ENCODE results near the gene METRN.

METRN gene

DNA sequence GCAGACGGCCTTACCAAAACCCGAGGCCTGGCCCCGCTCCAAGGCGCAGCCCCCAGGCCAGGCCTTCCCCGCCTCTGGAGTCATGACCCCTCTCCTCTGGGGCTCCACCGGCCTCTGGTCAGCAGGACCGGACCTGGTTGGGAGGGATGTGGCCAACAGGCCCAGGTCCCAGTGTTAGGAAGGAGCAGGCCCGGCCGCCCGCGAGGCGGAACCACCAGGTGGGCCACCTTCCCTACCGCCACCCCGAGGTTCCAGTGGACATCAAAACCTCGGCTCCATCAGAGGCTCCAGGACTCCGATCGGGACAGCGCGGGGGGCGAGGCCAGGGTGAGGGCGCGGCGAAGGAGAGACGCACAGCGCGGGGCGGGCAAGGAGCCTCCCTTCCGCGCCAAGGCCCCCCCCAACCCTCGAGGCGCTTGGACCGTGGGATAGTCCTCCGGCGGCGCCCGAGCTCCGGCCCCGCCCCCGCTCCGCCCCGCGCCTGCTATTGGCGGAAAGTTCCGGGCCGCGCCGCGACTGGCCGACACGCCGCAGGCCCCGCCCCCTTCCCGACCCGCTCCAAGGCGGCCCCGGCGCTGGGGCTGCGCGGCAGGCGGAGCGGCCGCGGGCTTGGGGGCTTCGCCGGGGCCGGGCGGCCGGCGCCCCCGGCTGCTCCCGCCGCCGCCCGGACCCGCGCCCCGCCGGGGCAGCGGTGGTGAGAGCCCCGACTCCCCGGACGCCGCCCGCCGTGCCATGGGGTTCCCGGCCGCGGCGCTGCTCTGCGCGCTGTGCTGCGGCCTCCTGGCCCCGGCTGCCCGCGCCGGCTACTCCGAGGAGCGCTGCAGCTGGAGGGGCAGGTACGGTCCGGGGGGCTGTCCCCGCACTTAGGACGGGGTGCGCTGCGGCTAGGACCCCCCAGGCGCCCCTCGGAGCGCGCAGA, at the start of gene METRN:
METRN (plus strand) TSS at position 561 of the 919 bp plus-strand sequence; CDS start at position 733, 172 bp downstream.
- DNase-seq, result peak; percentile 81

DNA sequence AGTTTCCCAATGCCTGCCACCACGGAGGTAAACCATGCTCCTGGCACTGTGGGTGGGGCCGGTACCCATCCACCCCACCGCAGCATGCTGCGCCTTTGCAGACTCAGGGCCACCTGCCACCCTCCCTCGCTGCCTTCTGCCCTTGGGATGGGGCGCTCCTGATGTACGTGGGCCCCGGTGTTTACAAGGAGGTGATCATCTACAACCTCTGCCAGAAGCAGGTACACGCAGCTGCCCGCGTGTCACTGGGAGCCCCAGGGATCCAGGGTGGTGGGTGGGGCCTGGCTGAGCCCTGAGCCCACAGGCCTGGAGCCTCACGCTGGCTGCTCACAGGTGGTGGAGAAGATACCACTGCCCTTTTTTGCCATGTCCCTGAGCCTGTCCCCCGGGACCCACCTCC, 48.3 kb upstream of the METRN start:
- DNase-seq, result no peak

DNA sequence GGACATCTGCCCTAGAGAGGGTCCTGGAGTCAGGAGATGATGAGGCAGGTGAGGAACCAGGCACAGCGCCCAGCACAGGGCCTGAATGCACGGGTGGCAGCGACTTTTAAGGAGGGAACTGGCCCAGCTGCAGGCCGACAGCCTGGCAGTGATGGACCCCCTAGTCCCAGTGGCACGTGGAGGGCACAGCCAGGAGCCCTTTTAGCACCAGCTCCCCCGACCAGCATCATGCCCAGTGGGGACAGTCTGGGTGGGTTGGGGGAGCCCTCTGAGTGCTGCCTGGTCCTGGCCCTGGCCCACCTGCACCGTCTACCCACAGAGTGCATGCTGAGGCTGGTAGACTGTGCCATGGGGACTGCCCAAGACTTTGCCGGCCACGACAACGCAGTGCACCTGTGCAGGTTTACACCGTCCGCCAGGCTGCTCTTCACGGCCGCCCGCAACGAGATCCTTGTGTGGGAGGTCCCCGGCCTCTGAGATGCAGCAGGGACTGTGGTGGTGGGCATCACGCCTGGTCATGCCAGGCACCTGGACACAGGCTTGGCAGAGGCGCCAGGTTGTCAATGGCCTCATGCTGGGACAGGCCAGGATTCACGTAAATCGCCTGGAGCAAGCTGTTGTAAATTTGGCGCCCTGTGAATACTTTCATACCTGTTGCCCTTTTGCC, 47.7 kb upstream of the METRN start:
- DNase-seq, result no peak

DNA sequence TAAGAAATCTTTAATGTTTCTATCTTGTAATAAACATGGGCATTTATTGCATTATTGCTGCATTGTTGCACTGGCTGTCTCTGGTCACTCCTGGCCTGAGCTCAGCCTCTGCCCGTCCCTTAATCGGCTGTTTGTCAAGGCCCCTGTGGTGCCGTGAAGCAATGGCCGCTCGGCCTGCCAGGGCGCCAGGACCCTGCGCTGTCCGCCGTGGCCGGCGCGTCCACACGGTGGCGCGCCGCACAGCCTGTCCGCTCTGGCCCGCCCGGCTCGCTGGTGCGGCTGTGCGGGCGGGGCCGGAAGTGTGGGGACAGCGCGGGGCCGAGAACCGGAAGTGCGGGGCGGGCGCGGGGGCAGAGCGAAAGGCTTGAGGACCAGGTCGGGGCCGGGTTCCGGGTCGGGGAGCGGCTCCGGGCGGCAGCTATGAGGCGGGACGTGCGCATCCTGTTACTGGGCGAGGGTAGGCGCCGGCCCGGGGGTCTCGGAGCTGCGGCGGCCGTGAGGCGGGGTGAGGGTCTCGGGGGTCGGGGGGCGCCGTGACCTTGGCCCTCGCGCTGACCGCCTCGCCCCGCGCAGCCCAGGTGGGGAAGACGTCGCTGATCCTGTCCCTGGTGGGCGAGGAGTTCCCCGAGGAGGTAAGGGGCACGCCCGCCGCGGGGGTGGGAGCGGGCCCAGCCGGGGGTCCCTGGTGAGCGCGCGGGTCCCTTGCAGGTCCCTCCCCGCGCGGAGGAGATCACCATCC, 47.0 kb upstream of the METRN start, which contains the start of gene RHOT2:
RHOT2 (plus strand) TSS at position 353 of the 739 bp plus-strand sequence; CDS start at position 421, 68 bp downstream.
- DNase-seq, result peak; percentile 91

DNA sequence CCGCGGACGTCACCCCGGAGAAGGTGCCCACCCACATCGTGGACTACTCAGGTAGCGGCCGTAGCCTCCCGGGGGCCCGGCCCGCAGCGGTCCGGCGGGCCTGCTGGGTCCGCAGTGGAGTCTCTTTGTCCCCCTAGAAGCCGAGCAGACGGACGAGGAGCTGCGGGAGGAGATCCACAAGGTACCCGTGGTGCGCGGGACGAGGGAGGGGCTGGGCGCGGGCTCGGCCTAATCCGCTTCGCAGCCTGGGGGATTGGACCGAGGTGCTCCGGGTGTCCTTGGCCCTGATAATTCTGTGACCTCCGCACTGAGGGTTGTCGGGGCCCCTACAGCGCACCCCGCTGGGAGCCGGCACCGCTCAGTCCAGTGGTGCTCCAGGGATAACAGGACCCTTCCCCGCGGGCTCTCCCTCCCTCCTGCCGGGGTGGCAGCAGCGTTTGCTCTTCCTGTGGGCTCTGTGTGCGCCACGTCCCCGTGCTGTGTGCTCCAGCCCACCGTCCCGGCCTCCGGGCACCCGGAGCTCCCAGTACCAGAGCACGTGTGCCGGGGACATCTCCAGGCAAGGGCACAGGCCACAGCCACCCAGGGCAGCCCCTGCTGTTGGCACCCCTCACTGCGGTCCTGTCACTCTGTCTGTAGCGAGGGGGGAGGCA, 46.3 kb upstream of the METRN start:
- DNase-seq, result no peak

DNA sequence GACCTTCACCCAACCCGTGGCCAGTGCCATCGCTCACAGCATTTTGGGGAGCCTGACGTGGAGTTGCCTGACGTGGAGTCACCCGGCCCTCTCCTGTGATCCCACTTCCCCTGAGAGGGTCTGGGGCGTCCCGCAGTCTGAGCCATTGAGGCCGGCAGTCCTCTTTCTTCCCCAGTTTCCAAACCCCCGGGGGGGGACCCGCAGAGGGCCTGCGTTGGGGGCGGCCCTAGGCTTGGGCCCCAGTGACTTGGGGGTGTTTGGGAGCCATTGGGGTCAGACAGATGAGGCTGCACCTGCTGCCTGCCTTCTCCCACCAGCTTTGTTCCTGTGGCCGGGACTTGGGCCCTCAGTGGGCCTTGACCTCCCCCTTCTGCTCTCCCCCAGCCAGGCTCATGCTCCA, 45.3 kb upstream of the METRN start:
- DNase-seq, result no peak

DNA sequence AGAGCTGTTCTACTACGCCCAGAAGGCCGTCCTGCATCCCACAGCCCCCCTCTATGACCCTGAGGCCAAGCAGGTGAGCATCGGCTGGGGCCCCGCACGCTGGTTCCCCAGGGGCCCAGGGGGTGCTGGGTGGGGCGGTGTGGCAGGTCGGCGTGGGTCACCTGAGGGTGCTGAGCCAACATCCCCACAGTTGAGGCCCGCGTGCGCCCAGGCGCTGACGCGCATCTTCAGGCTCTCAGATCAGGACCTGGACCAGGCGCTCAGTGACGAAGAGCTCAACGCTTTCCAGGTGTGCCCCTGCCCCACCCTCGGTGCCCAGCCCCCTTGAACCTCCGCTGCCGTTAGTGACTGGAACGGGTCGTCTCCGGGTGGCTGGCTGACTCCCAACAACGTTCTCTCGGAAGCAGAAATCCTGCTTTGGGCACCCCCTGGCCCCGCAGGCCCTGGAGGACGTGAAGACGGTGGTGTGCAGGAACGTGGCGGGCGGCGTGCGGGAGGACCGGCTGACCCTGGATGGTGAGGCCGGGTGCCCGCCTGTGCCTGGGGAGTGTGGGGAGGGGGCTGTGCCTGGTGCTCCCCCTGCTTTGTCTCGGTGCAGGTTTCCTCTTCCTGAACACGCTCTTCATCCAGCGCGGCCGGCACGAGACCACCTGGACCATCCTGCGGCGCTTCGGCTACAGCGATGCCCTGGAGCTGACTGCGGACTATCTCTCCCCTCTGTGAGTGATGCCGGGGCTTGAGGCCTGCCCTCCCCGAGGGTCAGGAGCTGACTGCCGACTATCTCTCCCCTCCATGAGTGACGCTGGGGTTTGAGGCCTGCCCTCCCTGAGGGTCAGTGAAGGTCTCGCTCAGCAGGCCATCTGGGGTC, 44.2 kb upstream of the METRN start:
- DNase-seq, result no peak

DNA sequence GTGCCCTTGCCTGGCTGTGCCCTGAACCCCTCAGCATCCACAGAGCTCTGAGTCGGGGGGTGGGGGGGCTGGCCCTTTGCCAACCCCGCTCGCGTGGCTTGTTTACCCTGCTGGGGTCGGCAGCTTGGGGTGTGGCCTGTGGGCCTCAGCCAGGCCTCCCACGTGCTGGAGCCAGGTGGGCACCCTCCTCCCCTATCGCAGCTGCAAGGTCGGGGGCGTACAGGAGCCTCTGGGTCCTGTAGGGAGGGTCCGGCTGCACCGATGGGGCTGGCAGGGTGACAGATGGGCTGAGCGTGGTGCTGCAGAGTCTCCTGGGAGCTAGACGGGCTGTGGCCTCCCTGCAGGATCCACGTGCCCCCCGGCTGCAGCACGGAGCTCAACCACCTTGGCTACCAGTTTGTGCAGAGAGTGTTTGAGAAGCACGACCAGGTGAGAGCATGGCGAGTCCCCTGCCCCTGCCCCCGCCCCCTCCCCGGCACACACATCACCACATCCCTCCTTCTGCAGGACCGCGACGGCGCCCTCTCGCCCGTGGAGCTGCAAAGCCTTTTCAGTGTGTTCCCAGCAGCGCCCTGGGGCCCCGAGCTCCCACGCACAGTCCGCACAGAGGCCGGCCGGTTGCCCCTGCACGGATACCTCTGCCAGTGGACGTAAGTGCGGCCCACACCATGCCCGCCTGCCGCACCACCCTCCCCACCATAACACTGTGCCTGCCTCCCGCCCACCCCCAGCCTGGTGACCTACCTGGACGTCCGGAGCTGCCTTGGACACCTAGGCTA, 43.4 kb upstream of the METRN start:
- DNase-seq, result no peak

DNA sequence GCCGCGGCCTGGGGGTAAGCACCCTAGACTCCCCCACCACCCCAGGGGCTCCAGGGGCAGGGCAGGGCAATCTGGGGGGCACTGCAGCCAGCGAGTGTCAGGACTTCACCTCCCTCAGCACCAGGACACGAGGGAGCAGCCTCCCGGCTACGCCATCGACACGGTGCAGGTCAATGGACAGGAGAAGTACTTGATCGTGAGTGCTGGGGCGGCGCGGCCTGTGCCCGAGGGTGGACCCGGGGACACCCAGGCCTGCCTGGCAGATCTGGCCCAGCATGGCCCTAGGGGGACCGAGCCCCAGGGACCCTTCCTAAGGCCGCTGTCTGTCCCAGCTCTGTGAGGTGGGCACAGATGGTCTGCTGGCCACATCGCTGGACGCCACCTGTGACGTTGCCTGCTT, 42.5 kb upstream of the METRN start:
- no peak for DNase-seq

DNA sequence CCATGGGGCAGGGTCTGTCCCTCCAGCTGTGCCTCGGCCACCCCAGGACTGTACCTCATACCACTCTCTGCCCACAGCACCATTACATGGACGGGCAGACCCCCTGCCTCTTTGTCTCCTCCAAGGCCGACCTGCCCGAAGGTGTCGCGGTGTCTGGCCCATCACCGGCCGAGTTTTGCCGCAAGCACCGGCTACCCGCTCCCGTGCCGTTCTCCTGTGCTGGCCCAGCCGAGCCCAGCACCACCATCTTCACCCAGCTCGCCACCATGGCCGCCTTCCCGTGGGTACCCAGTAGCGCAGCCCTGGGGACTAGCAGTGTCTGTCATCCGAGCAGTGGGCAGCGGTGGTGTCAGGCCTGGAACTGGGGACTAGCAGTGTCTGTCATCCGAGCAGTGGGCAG, 42.1 kb upstream of the METRN start:
- no peak for DNase-seq

DNA sequence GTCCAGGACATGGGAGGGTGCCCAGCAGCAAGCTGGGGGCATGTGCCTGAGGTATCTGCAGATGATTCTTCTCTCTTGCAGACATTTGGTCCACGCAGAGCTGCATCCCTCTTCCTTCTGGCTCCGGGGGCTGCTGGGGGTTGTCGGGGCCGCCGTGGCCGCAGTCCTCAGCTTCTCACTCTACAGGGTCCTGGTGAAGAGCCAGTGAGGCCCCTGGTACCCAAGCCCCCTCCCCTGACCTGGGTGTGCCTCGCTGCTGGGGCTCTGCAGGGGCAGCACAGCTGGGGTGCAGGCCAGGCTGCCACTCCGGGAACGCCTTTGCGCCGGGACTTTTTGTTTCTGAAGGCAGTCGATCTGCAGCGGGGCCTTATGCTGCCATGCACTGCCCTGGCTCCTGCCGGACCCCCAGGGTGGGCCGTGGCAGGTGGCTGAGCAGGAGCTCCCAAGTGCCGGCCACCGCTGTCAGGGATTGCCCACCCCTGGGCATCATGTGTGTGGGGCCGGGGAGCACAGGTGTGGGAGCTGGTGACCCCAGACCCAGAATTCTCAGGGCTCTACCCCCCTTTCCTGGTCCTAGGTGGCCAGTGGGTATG, 41.4 kb upstream of the METRN start:
- DNase-seq, result no peak

DNA sequence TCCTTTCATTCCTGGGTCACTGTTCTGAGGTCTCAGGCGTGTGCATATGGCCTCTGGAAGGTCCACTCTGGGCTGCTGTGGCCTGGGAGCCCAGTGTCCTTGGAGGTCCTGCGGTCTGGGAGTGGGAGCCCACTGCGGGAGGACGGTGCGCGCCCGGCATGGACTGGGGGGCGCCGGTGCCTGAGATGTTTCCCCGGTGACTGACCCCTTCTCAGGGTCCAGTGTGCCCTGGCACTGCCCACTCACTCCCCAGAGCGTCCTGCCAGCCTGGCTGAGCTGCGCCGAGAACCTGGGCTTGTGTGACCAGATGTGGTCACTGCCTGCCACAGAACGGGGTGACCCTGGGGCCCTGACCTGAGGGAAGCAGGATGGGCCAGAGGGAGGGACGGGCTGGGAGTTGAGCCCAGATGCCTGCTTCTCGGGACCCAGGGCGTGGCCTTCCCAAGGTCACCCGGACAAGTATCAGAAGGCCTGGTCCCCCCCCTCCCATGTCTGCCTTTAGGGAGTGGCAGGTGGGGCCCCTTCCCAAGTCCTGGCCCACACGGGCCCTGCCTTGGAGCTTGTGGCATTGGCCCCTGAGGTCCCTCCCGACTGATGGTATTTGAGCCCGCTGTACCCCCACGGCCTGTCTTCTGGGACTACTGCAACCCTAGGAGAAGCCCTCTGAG, 40.6 kb upstream of the METRN start:
- no peak for DNase-seq

DNA sequence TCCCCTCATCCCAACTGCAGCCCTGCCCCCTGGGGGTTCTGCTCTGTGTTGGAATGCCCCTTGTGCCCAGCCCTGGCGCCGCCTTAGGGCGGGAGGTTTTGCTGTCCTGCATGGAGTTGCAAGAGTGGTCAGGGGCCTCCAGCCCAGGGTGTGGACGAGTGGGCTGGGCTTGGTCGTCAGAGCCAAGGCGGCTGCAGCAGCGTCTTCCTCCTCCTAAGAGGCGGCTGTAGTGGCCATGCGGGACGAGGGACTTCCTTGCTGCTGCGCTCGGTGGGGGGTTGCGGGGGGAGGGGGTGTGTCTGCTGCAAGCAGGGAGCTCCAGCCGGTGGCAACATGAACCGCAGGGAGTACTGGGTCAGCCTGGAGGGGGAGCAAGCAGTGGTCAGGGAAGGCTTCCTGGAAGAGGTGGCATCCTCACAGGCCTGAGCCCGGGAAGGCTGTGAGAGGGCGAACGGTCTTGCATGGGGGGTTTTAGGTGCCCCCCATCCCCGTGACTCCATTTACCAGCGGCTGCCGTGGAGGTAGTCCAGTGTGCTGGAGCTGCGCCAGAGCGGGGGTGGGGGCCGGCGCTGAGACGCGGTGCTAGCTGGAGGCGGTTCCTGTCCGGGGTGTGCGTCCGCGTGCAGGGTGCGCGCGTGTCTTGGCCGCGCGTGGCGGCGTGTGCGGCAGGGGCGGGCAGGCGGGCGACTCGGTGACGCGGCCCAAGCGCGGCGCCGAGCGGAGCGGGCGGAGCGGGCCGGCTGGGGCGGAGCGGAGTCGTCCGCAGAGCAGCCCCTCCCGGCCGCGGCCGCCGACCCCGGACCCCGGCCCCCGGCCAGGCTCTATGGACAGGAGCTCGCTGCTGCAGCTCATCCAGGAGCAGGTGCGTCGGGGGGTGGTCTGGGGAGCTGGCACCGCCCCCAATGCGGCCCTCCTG, 39.7 kb upstream of the METRN start, which contains the start of gene RHBDL1:
RHBDL1 (plus strand) TSS at position 704 of the 916 bp plus-strand sequence; CDS start at position 824, 120 bp downstream.
- no peak for DNase-seq

DNA sequence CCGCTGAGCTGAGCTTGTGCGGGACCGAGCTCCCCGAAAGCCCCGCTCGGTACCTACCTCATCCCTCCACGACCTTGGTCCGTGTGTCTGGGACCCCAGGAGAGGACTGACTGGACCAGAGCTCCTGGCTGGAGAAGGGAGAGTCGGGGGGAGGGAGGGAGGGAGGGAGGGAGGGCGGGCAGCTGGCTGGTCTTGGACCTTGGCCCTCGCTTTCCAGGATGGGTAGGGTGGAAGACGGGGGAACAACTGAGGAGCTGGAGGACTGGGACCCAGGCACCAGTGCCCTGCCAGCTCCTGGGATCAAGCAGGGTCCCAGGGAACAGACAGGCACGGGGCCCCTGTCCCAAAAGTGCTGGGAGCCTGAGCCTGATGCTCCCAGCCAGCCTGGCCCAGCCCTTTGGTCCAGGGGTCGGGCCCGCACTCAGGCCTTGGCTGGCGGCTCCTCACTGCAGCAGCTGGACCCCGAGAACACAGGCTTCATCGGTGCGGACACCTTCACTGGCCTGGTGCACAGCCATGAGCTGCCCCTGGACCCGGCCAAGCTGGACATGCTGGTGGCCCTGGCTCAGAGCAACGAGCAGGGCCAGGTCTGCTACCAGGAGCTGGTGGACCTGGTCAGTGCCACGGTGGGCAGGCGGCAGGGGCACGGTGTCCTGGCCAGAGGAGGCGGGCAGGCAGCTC, 38.9 kb upstream of the METRN start:
- DNase-seq, result no peak

DNA sequence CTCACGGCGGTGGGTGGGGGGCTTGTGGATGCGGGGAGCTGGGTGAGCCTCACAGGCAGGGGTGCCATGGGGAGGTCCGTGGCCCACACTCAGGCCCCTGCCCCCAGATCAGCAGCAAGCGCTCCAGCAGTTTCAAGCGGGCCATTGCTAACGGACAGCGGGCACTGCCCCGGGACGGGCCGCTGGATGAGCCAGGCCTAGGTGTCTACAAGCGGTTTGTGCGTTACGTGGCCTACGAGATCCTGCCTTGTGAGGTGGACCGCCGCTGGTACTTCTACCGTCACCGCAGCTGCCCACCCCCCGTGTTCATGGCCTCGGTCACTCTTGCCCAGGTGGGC, 38.4 kb upstream of the METRN start:
- DNase-seq, result no peak

DNA sequence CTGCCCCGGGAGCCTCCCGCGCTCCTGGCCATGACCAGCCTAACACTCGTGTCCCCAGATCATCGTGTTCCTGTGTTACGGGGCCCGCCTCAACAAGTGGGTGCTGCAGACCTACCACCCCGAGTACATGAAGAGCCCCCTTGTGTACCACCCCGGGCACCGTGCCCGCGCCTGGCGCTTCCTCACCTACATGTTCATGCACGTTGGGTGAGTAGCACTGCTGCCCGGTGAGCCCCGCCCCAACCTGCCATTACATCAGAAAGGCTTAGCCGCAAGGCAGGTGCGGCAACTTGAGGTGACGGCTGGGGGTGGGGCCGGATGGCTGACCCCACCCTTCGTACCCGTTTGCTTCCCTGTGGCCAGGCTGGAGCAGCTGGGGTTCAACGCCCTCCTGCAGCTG, 38.0 kb upstream of the METRN start:
- peak; percentile 41 for DNase-seq

DNA sequence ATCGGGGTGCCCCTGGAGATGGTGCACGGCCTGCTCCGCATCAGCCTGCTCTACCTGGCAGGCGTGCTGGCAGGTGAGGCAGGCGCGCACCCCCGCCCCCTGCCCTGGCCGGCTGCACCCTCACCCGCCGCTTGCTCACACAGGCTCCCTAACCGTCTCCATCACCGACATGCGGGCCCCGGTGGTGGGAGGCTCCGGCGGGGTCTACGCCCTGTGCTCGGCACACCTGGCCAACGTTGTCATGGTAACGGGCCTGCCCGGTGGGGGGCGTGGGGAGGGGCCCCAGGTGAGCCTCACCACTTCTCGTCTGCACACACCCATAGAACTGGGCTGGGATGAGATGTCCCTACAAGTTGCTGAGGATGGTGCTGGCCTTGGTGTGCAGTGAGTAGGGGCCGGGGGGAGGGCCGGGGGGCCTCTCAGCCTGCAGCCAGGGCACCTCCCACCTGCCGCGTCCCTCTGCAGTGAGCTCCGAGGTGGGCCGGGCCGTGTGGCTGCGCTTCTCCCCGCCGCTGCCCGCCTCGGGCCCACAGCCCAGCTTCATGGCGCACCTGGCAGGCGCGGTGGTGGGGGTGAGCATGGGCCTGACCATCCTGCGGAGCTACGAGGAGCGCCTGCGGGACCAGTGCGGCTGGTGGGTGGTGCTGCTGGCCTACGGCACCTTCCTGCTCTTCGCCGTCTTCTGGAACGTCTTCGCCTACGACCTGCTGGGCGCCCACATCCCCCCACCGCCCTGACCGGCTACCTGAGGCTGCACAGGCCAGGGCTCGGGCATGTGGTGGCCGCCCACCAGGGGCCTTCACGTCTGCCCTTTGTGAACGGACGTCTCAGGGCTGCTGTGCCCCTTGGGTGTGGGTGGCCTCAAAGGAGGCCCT, 37.4 kb upstream of the METRN start:
- DNase-seq, result no peak
